Neural progenitor cell (in vitro differentiated cells): ENCODE results near the gene INPP4A.

Source experiments
- CTCF ChIP-seq: fragments of 200-600 bp; sonication (generic); IDR thresholded peaks from 2 replicates; pipeline ENCODE4 v1.5.1; 2017; ENCODE audit warnings: antibody characterized with exemption, mild to moderate bottlenecking
- EZH2 ChIP-seq: fragments of 200-600 bp; sonication (generic); IDR thresholded peaks from 2 replicates; pipeline ENCODE4 v1.6.1; 2017; ENCODE audit warnings: antibody characterized with exemption, mild to moderate bottlenecking, moderate library complexity
- EZH2phosphoT487 ChIP-seq: fragments of 200-600 bp; sonication (generic); IDR thresholded peaks from 2 replicates; pipeline ENCODE4 v1.6.1; 2017; ENCODE audit warnings: antibody characterized with exemption

GRCh38 chr2:98460573-98461497 lies 16.2 kb downstream of the INPP4A start:
- TF ChIP-seq CTCF, result no peak
- no peak for TF ChIP-seq EZH2
- no peak for TF ChIP-seq EZH2phosphoT487
